GM12891 (cell line): ENCODE data around the gene FBN1.

Experiments used
- DNase-seq: peaks from one replicate; pipeline ENCODE4 v3.0.0; 2011; ENCODE audit warnings: low spot score; ENCODE audit not compliant: insufficient read length
- FAIRE-seq: peaks from 2 replicates; lab custom pipeline; 2011; peaks lifted over from hg19 to GRCh38; lab: Jason Lieb, UNC
- PAX5 ChIP-seq: IDR thresholded peaks from 2 replicates; pipeline ENCODE4 v1.6.1; 2011; ENCODE audit warnings: low read length, moderate library complexity, mild to moderate bottlenecking; ENCODE audit not compliant: insufficient read depth, severe bottlenecking
- POLR2A ChIP-seq: IDR thresholded peaks from 2 replicates; pipeline ENCODE4 v1.6.1; 2011; ENCODE audit warnings: low read depth, low read length, control low read depth
- POLR2AphosphoS5 ChIP-seq: IDR thresholded peaks from 2 replicates; pipeline ENCODE4 v1.6.1; 2011; ENCODE audit warnings: low read depth, low read length, control low read depth
- POU2F2 ChIP-seq: IDR thresholded peaks from 2 replicates; pipeline ENCODE4 v1.6.1; 2011; ENCODE audit warnings: low read depth, mild to moderate bottlenecking, control low read depth, low read length, moderate library complexity
- SPI1 ChIP-seq: IDR thresholded peaks from 2 replicates; pipeline ENCODE4 v1.6.1; 2011; ENCODE audit warnings: low read depth, low read length, control low read depth
- TAF1 ChIP-seq: IDR thresholded peaks from 2 replicates; pipeline ENCODE4 v1.6.1; 2011; ENCODE audit warnings: low read depth, low read length, control low read depth

FBN1 gene

GRCh38 chr15:48451241-48451640 lies 194.3 kb downstream of the FBN1 start:
- no peak for TF ChIP-seq POU2F2
- no peak for TF ChIP-seq PAX5
- TF ChIP-seq POLR2A, result no peak
- TF ChIP-seq TAF1, result no peak
- no peak for TF ChIP-seq SPI1
- no peak for FAIRE-seq
- no peak for DNase-seq

DNA sequence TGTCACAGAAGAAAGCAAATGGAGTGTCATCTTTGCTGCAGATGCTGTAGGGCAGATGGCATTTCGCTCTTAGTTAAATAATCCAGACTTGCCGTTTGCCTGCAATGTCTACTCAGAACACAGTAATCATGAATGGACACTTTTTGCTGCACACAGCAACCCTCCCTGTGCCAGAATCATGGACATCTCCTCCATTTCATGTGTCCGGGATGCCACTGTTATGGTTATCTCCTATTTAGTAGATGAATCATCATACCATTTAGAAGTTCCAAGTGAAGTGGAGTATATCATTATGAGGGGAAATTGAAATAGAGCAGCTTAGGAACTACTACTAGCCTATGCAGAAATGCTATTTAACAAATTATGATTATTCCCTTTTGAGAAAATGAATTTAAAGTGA lies 195.8 kb downstream of the FBN1 start:
- DNase-seq, result no peak
- FAIRE-seq, result no peak
- no peak for TF ChIP-seq PAX5
- no peak for TF ChIP-seq TAF1
- no peak for TF ChIP-seq POLR2A
- no peak for TF ChIP-seq SPI1
- TF ChIP-seq POLR2AphosphoS5, result no peak
- TF ChIP-seq POU2F2, result no peak

DNA sequence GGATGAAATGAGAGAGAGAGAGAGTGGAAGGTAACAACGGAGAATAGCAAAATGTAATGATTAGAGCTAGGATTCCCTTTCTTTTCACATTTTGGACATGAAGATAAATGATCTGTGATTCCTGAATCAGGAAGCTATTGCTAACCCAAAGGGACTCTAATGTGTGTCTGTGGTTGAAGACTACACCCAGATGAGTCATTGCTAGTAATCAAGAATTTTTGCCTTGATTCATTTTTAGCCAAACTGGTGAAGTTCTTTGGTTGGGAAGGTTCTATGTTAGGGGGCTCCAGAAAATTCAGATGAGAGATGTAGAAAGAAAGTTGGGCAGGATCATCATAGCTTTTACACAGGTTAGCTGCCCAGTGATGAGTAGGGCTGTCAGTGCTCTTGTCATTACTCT lies 197.9 kb downstream of the FBN1 start:
- DNase-seq, result no peak
- TF ChIP-seq PAX5 (no peak), POU2F2 (no peak), POLR2A (no peak), SPI1 (no peak), POLR2AphosphoS5 (no peak), TAF1 (no peak)
- FAIRE-seq, result no peak

- no peak for TF ChIP-seq POLR2AphosphoS5
- TF ChIP-seq PAX5, result no peak
- no peak for TF ChIP-seq POLR2A
- TF ChIP-seq SPI1, result no peak
- no peak for TF ChIP-seq TAF1
- no peak for TF ChIP-seq POU2F2
- DNase-seq, result no peak
- no peak for FAIRE-seq
Observed at GRCh38 chr15:48447058-48447457, 198.5 kb downstream of the FBN1 start.

DNA sequence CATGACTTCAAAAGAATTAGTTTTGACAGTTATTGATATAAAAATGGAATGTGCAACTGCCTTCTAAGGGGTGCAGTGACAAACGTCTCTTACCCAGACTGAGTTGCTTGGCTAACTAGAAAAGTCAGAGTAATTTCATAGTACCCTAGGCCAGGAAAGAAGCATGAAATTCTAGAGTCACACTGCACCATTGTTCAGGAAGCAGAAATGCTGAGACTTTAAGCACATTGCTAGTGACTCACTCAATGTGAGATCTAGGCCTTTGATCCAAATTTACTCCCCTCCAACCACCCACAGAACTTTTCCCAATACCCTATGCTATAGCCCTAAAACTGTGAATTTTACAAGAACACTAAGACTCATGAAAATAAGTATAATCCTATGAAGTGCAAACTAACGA lies 203.5 kb downstream of the FBN1 start:
- TF ChIP-seq TAF1, result no peak
- TF ChIP-seq POLR2AphosphoS5, result no peak
- TF ChIP-seq SPI1, result no peak
- TF ChIP-seq POU2F2, result no peak
- no peak for TF ChIP-seq POLR2A
- DNase-seq, result no peak

GRCh38 chr15:48440084-48440483 lies 205.4 kb downstream of the FBN1 start:
- DNase-seq (no peak), FAIRE-seq (peak; percentile 26)
- TF ChIP-seq POLR2A (no peak), POU2F2 (no peak), TAF1 (no peak), SPI1 (no peak), POLR2AphosphoS5 (no peak), PAX5 (no peak)

More for the DNA sequence above, 203.5 kb downstream of the FBN1 start:
- no peak for FAIRE-seq

DNA sequence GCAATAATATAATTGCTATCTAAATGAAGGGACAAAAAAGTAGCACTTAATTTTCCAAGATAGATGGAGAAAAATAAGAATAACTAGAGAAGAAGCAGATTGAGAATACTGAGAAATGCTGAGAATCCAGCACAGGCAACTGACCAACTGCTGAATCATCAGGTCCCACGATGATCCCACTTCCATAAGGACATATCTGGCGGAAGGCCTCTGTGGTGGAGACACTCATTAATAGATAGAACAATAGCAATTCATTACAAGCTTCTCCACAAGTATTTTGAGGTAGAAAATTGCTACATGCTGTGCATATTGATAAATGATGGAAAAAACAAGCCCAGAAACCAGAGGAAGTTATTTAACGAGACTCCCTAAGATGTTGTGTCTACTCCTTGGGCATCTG lies 208.3 kb downstream of the FBN1 start:
- TF ChIP-seq POLR2AphosphoS5, result no peak
- no peak for TF ChIP-seq POU2F2
- TF ChIP-seq PAX5, result no peak
- TF ChIP-seq SPI1, result no peak
- TF ChIP-seq POLR2A, result no peak
- no peak for TF ChIP-seq TAF1
- FAIRE-seq (no peak), DNase-seq (no peak)

- FAIRE-seq, result no peak
- DNase-seq, result no peak
- TF ChIP-seq POLR2A, result no peak
- TF ChIP-seq TAF1, result no peak
- TF ChIP-seq SPI1, result no peak
- no peak for TF ChIP-seq POLR2AphosphoS5
- TF ChIP-seq POU2F2, result no peak
- TF ChIP-seq PAX5, result no peak
Observed at GRCh38 chr15:48435321-48435720, 210.2 kb downstream of the FBN1 start.

DNA sequence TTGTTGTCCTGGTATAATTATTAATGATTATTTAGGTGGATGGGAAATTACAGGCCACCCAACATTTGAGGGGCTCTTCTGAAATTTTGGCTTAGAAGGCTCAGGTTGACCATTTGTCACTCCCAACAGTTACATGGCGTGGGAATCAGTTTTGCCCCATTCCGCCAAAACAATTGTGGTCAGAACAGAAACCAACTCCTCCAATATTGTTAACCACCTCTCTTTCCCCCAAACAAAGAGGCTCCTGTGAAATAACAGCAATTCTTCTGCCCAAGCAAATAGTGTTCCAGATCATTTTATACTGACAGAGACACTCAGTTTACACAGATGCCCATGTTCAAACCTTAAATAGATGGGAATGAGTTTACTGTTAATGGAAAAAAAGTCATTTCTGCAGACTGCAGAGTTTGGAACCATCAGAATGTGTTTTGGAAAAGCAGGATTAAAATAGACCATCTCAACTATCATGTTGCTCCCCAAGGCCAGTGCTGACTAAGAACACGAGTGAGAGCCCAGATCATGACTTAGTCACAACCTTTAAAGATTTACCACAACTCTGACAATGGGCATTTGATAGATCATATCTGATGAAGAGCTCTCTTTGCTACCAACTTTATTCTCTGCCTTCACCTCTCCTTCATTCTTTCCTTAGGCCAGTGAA lies 212.2 kb downstream of the FBN1 start:
- DNase-seq (no peak), FAIRE-seq (no peak)
- no peak for TF ChIP-seq PAX5
- no peak for TF ChIP-seq TAF1
- TF ChIP-seq POU2F2, result no peak
- no peak for TF ChIP-seq POLR2AphosphoS5
- TF ChIP-seq POLR2A, result no peak
- no peak for TF ChIP-seq SPI1

GRCh38 chr15:48432688-48433087 lies 212.8 kb downstream of the FBN1 start:
- DNase-seq, result no peak
- no peak for TF ChIP-seq POLR2A
- no peak for TF ChIP-seq TAF1
- no peak for TF ChIP-seq POLR2AphosphoS5
- no peak for TF ChIP-seq POU2F2
- no peak for TF ChIP-seq SPI1
- TF ChIP-seq PAX5, result no peak

More at GRCh38 chr15:48432688-48433087, 212.8 kb downstream of the FBN1 start:
- no peak for FAIRE-seq
